ENCODE measurements around the gene AFDN.

DNA sequence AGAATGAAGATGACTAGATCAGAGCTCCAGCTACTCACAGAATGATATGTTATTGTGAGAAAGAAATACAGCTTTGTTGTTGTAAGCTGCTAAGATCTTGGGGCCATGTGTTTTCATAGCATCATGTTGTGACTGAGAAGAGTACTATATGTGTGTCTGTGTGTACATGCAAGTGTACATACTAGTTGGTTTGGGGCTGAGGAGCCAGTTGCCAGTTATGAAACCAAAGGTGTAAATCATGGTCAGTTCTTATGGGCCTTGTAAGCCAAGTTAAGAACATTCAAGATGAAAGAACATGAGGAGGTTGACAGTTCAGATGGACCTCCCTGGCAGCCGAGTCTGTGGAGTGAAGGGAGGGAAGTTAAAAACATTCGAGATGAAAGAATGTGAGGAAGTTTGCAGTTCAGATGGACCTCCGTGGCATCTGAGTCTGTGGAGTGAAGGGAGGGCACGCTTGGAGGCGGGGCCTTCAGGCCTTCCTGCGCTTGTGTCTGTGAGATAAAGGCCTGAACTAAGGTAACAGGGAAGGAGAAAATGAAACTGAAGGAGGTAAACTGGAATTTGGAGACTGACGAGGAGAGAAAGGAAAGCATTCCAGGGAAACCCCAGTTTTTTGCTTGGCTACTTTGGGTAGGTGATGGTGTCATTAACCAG lies 13.9 kb downstream of the AFDN start:
- TF ChIP-seq, protein P1, sequence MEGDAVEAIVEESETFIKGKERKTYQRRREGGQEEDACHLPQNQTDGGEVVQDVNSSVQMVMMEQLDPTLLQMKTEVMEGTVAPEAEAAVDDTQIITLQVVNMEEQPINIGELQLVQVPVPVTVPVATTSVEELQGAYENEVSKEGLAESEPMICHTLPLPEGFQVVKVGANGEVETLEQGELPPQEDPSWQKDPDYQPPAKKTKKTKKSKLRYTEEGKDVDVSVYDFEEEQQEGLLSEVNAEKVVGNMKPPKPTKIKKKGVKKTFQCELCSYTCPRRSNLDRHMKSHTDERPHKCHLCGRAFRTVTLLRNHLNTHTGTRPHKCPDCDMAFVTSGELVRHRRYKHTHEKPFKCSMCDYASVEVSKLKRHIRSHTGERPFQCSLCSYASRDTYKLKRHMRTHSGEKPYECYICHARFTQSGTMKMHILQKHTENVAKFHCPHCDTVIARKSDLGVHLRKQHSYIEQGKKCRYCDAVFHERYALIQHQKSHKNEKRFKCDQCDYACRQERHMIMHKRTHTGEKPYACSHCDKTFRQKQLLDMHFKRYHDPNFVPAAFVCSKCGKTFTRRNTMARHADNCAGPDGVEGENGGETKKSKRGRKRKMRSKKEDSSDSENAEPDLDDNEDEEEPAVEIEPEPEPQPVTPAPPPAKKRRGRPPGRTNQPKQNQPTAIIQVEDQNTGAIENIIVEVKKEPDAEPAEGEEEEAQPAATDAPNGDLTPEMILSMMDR (IDR thresholded peaks at IDR 0.05): no peak
- no peak for TF ChIP-seq ATF2 (CRISPR knock-in tag; IDR thresholded peaks at IDR 0.05; ENCODE audit: borderline replicate concordance, low read depth)
- no peak for TF ChIP-seq JUN (CRISPR knock-in tag; IDR thresholded peaks at IDR 0.05)
- TF ChIP-seq CREM (CRISPR knock-in tag; IDR thresholded peaks at IDR 0.05): no peak
- no peak for TF ChIP-seq NR1H2 (CRISPR knock-in tag; IDR thresholded peaks at IDR 0.05)
- no peak for TF ChIP-seq E2F4 (CRISPR knock-in tag; IDR thresholded peaks at IDR 0.05; ENCODE audit: borderline replicate concordance, low read depth)
- TF ChIP-seq IRF2 (CRISPR knock-in tag; IDR thresholded peaks at IDR 0.05; ENCODE audit: borderline replicate concordance, low read depth): no peak
- no peak for TF ChIP-seq SMAD3 (CRISPR knock-in tag; IDR thresholded peaks at IDR 0.05; ENCODE audit: borderline replicate concordance)
- no peak for TF ChIP-seq ZNF121 (CRISPR knock-in tag; IDR thresholded peaks at IDR 0.05)
- TF ChIP-seq, protein P2, sequence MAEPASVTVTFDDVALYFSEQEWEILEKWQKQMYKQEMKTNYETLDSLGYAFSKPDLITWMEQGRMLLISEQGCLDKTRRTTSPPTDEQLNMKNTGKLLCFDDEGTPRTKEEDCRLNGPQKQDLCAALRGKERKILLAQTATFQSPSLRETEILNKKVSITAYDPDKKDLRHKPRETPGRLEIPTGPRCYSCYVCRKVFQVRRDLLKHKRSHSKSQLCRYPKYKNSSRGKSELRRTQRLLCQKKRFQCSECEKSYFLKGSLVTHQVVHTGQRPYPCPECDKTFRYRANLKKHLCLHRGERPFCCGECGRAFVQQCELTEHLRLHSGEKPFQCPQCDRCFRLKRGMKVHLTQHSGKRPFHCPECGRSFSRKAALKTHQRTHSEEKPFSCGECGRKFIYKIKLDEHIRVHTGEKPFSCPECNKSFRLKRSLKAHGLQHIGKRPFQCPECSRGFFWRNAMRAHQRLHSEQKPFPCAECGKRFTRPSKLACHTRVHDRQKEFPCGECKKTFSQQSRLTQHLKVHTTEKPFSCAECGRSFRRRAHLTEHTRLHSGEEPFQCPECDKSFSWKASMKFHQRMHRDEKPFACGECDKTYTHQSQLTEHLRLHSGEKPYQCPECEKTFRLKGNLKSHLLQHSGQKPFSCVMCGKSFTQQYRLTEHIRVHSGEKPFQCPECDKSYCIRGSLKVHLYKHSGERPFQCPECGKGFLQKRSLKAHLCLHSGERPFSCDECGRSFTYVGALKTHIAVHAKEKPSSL (CRISPR knock-in tag; conservative IDR thresholded peaks at IDR 0.05): no peak
- TF ChIP-seq, protein P3, sequence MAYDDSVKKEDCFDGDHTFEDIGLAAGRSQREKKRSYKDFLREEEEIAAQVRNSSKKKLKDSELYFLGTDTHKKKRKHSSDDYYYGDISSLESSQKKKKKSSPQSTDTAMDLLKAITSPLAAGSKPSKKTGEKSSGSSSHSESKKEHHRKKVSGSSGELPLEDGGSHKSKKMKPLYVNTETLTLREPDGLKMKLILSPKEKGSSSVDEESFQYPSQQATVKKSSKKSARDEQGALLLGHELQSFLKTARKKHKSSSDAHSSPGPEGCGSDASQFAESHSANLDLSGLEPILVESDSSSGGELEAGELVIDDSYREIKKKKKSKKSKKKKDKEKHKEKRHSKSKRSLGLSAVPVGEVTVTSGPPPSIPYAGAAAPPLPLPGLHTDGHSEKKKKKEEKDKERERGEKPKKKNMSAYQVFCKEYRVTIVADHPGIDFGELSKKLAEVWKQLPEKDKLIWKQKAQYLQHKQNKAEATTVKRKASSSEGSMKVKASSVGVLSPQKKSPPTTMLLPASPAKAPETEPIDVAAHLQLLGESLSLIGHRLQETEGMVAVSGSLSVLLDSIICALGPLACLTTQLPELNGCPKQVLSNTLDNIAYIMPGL (CRISPR knock-in tag; IDR thresholded peaks at IDR 0.05): no peak
